HL-60 (cell line): ENCODE data around the gene IL11.

ENCODE experiments used
- GABPA ChIP-seq: IDR thresholded peaks from 2 replicates; pipeline ENCODE4 v1.6.1; 2012; ENCODE audit warnings: low read depth
- POLR2AphosphoS5 ChIP-seq: IDR thresholded peaks from 2 replicates; pipeline ENCODE4 v1.6.1; 2012; ENCODE audit warnings: low read depth
- REST ChIP-seq: IDR thresholded peaks from 2 replicates; pipeline ENCODE4 v1.6.1; 2012; ENCODE audit warnings: low read depth; ENCODE audit not compliant: insufficient replicate concordance
- TF ChIP-seq, protein P1 (sequence below): IDR thresholded peaks from one replicate; pipeline ENCODE4 v1.5.1; 2011; ENCODE audit warnings: low read length, control low read depth, inconsistent platforms; ENCODE audit not compliant: insufficient read depth

DNA sequence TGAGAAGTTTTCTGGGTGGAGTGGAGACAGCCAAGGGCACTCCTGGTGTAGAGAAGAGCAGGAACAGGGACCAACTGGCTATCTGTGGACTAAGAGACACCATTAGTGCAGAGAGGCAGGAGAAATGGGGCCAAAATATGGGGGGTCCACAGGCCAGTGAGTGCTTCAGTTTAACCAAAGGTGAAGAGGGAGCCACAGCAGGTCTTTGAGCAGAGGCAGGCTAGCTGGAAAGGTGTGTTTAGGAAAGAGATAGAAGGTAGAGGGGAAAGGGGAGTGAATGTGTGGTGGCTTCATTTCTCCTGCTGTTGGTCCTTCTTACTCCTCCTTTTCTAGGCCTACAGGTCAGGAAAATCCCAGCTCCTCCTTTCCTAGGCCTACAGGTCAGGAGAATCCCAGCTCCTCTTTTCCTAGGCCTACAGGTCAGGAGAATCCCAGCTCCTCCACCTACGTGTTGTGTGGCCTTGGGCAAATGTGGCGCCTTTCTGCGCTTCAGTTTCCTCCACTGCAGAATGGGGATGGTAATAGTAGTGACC, 12.3 kb upstream of the IL11 start:
- TF ChIP-seq, protein P1, sequence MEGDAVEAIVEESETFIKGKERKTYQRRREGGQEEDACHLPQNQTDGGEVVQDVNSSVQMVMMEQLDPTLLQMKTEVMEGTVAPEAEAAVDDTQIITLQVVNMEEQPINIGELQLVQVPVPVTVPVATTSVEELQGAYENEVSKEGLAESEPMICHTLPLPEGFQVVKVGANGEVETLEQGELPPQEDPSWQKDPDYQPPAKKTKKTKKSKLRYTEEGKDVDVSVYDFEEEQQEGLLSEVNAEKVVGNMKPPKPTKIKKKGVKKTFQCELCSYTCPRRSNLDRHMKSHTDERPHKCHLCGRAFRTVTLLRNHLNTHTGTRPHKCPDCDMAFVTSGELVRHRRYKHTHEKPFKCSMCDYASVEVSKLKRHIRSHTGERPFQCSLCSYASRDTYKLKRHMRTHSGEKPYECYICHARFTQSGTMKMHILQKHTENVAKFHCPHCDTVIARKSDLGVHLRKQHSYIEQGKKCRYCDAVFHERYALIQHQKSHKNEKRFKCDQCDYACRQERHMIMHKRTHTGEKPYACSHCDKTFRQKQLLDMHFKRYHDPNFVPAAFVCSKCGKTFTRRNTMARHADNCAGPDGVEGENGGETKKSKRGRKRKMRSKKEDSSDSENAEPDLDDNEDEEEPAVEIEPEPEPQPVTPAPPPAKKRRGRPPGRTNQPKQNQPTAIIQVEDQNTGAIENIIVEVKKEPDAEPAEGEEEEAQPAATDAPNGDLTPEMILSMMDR = no peak
- no peak for TF ChIP-seq REST
- TF ChIP-seq GABPA = no peak
- TF ChIP-seq POLR2AphosphoS5 = no peak
